Measurements from ENCODE around the gene B3GNT8.

DNA sequence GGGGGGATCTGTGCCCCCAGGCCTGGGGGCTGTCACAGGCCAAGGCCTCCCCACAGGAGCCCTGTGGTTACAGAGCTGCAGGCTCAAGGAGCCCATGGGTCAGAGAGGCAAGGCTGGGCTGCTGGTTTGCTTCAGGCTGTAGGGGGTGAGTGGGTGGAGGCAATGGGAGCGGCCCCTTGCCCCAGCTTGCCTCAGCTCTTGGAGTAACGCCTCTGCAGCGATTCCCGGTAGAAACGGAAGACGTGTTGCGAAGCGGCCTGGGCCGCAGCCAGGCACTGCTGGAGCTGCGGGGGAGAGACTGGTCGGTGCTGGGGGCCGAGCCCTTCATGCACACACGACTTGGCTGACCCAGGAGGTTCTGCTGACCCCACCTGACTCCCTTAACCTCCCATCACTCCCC, 40.7 kb downstream of the B3GNT8 start:
- TF ChIP-seq, protein P1, sequence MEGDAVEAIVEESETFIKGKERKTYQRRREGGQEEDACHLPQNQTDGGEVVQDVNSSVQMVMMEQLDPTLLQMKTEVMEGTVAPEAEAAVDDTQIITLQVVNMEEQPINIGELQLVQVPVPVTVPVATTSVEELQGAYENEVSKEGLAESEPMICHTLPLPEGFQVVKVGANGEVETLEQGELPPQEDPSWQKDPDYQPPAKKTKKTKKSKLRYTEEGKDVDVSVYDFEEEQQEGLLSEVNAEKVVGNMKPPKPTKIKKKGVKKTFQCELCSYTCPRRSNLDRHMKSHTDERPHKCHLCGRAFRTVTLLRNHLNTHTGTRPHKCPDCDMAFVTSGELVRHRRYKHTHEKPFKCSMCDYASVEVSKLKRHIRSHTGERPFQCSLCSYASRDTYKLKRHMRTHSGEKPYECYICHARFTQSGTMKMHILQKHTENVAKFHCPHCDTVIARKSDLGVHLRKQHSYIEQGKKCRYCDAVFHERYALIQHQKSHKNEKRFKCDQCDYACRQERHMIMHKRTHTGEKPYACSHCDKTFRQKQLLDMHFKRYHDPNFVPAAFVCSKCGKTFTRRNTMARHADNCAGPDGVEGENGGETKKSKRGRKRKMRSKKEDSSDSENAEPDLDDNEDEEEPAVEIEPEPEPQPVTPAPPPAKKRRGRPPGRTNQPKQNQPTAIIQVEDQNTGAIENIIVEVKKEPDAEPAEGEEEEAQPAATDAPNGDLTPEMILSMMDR (IDR thresholded peaks at IDR 0.05), result no peak
- no peak for TF ChIP-seq ZFX (IDR thresholded peaks at IDR 0.05; ENCODE audit: borderline replicate concordance)

Data from 22Rv1 (cell line).